Measurements from ENCODE around the gene SULT6B1. TPM values are rescaled to one million over a fixed set of nuclear protein-coding genes. Genes with fewer than 3 reads are reported as not detected.
A peak's percentile ranks its signal among the peaks of the same experiment; 100 is the strongest.

The SULT6B1 gene
- total RNA-seq, 1 experiment from 2014 or later, result not detected

DNA sequence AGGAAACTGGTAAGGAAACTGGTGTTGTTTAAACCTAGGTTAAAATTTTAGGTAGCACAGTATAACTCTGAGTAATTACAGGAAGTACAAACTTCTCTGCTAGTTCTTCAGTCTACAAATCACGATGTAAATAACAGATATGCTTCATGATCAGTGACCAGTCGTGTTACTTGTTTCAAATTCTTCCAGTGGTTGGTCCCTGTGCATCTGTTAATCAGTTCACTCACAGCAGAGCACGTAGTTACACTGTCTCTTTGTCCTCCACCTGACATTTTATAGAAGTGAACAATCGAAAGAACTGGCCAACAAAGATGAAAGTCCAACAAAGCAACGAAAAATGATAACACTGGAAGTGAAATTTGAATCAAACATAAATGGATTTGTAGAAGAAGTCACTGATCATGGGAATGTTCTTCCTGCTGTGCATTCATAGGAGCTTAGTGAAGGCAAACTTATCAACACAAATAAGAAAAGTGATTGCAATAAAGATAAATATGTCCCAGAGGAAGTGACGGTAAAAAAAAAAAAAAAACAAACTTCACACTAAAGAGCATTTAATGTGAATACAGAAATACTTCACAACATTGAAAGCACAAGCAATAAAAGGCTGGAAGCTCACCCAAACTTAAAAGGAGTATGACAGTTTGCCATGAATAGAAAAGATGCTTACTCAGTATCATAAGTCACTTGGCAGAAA lies 38.7 kb downstream of the SULT6B1 start:
- Histone ChIP-seq H3K23me2 (ENCODE audit: insufficient read length, low read depth, low read length, poor library complexity, severe bottlenecking) (no peaks in the 10 kb centered on the region), H4K5ac (ENCODE audit: insufficient read length, low read depth, low read length) (no peak overlapping the region), H3K4me1 (ENCODE audit: insufficient read depth, low read length) (no peaks in the 10 kb centered on the region), H3K14ac (ENCODE audit: insufficient read depth, low read length) (no peak overlapping the region), H3T11ph (ENCODE audit: low read length) (no peak overlapping the region), H3K9ac (ENCODE audit: extremely low read depth, insufficient read length, low read length) (no peak overlapping the region), H3K27ac (ENCODE audit: insufficient read length, low read depth, low read length) (no peak overlapping the region), H2AK5ac (ENCODE audit: insufficient read length, low read length) (no peak overlapping the region), H2BK20ac (ENCODE audit: low read depth, low read length, poor library complexity, severe bottlenecking) (no peak overlapping the region), H3K23ac (ENCODE audit: insufficient read length, low read depth, low read length) (no peak overlapping the region), H2BK120ac (ENCODE audit: low read depth, low read length, poor library complexity, severe bottlenecking) (no peak overlapping the region), H4K8ac (replicated peaks; ENCODE audit: insufficient read length, low read depth, low read length) (no peak overlapping the region), H4K91ac (ENCODE audit: insufficient read length, low read depth, low read length) (no peak overlapping the region), H3K27me3 (ENCODE audit: insufficient read depth, low read length) (no peaks in the 10 kb centered on the region), H3K4me2 (ENCODE audit: insufficient read depth, insufficient read length, low read length) (no peak overlapping the region), H2BK15ac (ENCODE audit: low read depth, low read length) (no peak overlapping the region), H4K20me1 (ENCODE audit: control insufficient read depth, insufficient read depth, insufficient read length) (no peaks in the 10 kb centered on the region), H2BK12ac (ENCODE audit: insufficient read length, low read depth, low read length) (no peak overlapping the region), H3K79me1 (ENCODE audit: insufficient read depth, low read depth, low read length, poor library complexity, severe bottlenecking) (peaks cover 5% of the 10 kb centered on the region), H3K4ac (ENCODE audit: low read depth, low read length) (no peak overlapping the region), H2BK5ac (ENCODE audit: insufficient read length, low read length) (no peak overlapping the region), H3K18ac (ENCODE audit: insufficient read length, low read depth, low read length) (no peak overlapping the region), H3K56ac (ENCODE audit: insufficient read length, low read depth, low read length) (no peak overlapping the region), H2AFZ (ENCODE audit: low read length) (no peak overlapping the region), H3K79me2 (ENCODE audit: insufficient read depth, low read length) (no peaks in the 10 kb centered on the region), H3K9me3 (ENCODE audit: control insufficient read depth, low read depth, low read length) (no peaks in the 10 kb centered on the region)
- TF ChIP-seq, protein P1, sequence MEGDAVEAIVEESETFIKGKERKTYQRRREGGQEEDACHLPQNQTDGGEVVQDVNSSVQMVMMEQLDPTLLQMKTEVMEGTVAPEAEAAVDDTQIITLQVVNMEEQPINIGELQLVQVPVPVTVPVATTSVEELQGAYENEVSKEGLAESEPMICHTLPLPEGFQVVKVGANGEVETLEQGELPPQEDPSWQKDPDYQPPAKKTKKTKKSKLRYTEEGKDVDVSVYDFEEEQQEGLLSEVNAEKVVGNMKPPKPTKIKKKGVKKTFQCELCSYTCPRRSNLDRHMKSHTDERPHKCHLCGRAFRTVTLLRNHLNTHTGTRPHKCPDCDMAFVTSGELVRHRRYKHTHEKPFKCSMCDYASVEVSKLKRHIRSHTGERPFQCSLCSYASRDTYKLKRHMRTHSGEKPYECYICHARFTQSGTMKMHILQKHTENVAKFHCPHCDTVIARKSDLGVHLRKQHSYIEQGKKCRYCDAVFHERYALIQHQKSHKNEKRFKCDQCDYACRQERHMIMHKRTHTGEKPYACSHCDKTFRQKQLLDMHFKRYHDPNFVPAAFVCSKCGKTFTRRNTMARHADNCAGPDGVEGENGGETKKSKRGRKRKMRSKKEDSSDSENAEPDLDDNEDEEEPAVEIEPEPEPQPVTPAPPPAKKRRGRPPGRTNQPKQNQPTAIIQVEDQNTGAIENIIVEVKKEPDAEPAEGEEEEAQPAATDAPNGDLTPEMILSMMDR (conservative IDR thresholded peaks at IDR 0.05), result no peak
- no peak overlapping the region for H3K4me3 Mint-ChIP-seq
- no CpG with 5 or more reads among the region's 6 CpGs for WGBS (ENCODE audit: extremely low coverage, insufficient read length, low lambda C conversion rate)
- H3K9me3 Mint-ChIP-seq, result no peaks in the 10 kb centered on the region
- H3K27me3 Mint-ChIP-seq (ENCODE audit: low read depth), result no peaks in the 10 kb centered on the region
- peaks cover 14 to 20% of the 10 kb centered on the region in 2 experiments for H3K4me1 Mint-ChIP-seq
- peaks cover 20 to 53% (median 53%) of the 10 kb centered on the region in 3 experiments for H3K36me3 Mint-ChIP-seq (ENCODE audit: insufficient read depth in 1 of 3, low read depth in 3 of 3)
- no peak for DNase-seq
- peak overlapping the region in 2 of 3 experiments; percentile 6 to 32; a peak in 2 of 7 replicates for H3K27ac Mint-ChIP-seq
